ENCODE measurements around the gene UBE2U. TPM values are rescaled to one million over a fixed set of nuclear protein-coding genes. Genes with fewer than 3 reads are reported as not detected.

The UBE2U gene
- total RNA-seq, 1 donor from 2014 or later = not detected

DNA sequence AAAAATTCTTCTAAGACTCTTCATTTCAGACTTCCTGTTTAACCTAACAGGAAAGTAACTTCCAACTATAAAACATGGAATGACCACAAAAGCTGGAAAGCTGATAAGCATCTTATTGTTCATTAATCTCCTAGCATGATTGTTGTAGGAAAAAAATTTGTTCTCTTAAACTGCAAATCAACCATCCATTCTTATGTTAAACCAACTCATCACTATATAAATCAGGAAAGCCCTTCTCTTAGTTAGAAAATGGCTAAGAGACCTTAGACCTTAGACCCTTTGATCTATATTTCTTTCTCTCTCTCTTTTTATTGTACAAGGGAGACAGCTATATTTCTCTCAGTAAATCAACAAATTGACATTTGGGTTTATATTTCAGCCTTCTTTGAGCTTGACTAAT, 101.4 kb downstream of the UBE2U start:
- ATAC-seq (no peak), DNase-seq (no peak)
- Histone ChIP-seq H3K4me1 (no peaks in the 10 kb centered on the region), H3K27me3 (no peaks in the 10 kb centered on the region), H3K4me3 (no peak overlapping the region), H3K27ac (no peak overlapping the region), H3K9me3 (no peaks in the 10 kb centered on the region), H3K36me3 (no peaks in the 10 kb centered on the region)
- intact Hi-C loops (cut with DNase I) = no loop called here
- no peak for TF ChIP-seq CTCF (IDR thresholded peaks at IDR 0.05)

DNA sequence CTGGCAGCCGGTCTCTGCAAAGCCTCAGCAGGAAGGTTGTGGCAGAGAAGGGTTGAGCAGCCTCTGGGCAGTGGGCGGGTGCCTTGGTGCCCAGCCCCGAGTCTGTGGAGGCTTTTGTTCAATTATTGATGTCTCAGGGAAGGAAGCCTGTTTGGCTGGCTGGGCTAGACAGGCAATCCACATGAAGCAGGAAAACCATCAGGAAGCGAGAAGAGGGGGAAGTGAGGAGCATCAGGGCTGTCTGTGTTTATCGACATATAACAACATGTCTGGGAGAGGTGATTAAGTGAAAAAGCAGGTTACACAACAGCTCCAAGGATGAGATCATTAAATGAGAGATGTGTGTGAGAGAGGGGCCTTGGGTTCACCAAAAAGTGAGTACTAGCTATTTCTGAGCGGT, 105.4 kb downstream of the UBE2U start:
- Histone ChIP-seq H3K27ac (no peak overlapping the region), H3K4me1 (no peaks in the 10 kb centered on the region), H3K36me3 (no peaks in the 10 kb centered on the region), H3K9me3 (no peaks in the 10 kb centered on the region), H3K4me3 (no peak overlapping the region), H3K27me3 (no peaks in the 10 kb centered on the region)
- ATAC-seq (no peak), DNase-seq (no peak)
- intact Hi-C loops (cut with DNase I) = no loop called here
- no peak for TF ChIP-seq CTCF (IDR thresholded peaks at IDR 0.05)

GRCh38 chr1:64309431-64309831, 106.0 kb downstream of the UBE2U start:
- no peak overlapping the region for H3K4me3 ChIP-seq
- ATAC-seq = no peak
- intact Hi-C loops (cut with DNase I) = no loop called here
- no peaks in the 10 kb centered on the region for H3K4me1 ChIP-seq
- TF ChIP-seq CTCF (IDR thresholded peaks at IDR 0.05) = no peak
- H3K27ac ChIP-seq = no peak overlapping the region
- no peaks in the 10 kb centered on the region for H3K27me3 ChIP-seq
- H3K36me3 ChIP-seq = no peaks in the 10 kb centered on the region
- H3K9me3 ChIP-seq = no peaks in the 10 kb centered on the region
- DNase-seq = no peak

DNA sequence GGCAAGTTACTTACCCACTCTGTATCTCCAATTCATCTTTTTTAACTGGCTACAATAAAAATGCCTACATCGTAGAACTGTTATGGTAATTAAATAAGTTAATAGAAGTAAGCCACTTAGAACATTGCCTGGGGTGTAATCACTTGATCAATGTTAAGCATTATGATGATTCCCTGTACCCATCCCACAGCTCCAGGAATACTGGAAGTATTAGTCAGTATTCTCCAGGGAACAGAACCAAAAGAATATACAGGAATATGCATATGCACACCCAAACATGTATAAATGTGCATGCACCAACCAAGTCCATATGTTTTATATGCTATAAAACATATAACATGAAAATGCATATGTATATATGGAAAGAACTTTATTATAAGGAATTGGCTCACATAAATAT, 107.3 kb downstream of the UBE2U start:
- H3K4me3 ChIP-seq = no peak overlapping the region
- H3K9me3 ChIP-seq = no peaks in the 10 kb centered on the region
- TF ChIP-seq CTCF (IDR thresholded peaks at IDR 0.05) = no peak
- no peak for DNase-seq
- H3K27me3 ChIP-seq = no peaks in the 10 kb centered on the region
- ATAC-seq = no peak
- no peaks in the 10 kb centered on the region for H3K4me1 ChIP-seq
- no peak overlapping the region for H3K27ac ChIP-seq
- intact Hi-C loops (cut with DNase I) = no loop called here
- H3K36me3 ChIP-seq = no peaks in the 10 kb centered on the region

DNA sequence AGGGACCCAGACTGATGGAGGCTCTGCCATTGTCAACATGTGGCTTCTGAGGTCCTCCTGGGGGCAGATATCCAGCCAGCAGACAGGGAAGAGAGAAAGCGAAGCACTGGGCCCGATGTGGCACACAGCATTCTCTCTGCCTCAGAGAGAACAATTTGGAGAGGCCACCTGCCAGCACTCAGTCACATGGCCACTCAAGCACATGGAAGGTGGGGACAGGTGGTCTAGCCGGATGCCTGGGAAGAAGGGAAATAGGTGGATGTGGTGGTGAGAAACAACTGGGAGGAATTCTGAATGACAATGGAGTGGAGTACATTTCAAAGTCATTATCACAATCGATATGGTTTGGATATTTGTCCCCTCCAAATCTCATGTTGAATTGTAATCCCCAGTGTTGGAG, 109.0 kb downstream of the UBE2U start:
- Histone ChIP-seq H3K27me3 (no peaks in the 10 kb centered on the region), H3K27ac (no peak overlapping the region), H3K4me1 (no peaks in the 10 kb centered on the region), H3K36me3 (no peaks in the 10 kb centered on the region), H3K4me3 (no peak overlapping the region), H3K9me3 (no peaks in the 10 kb centered on the region)
- no peak for TF ChIP-seq CTCF (IDR thresholded peaks at IDR 0.05)
- DNase-seq = no peak
- ATAC-seq = no peak
- intact Hi-C loops (cut with DNase I) = no loop called here

GRCh38 chr1:64315402-64315801, 112.0 kb downstream of the UBE2U start:
- ATAC-seq = no peak
- Histone ChIP-seq H3K4me1 (no peaks in the 10 kb centered on the region), H3K36me3 (no peaks in the 10 kb centered on the region), H3K4me3 (no peak overlapping the region), H3K27ac (no peak overlapping the region), H3K9me3 (no peaks in the 10 kb centered on the region), H3K27me3 (no peaks in the 10 kb centered on the region)
- intact Hi-C loops (cut with DNase I) = no loop called here
- no peak for DNase-seq
- no peak for TF ChIP-seq CTCF (IDR thresholded peaks at IDR 0.05)

Data from upper lobe of right lung (tissue), 1 donor.